Tibial nerve (tissue), 4 donors: ENCODE data around the gene SPANXB1. TPM values are rescaled to one million over a fixed set of nuclear protein-coding genes. Genes with fewer than 3 reads are reported as not detected.
"Not testable (repeated sequence)": the region's sequence is repeated elsewhere in the genome, so short reads cannot be mapped to it uniquely, and the experiment has no call there.

Source experiments
- DNase-seq, 2 donors: peaks; one replicate each; pipeline ENCODE4 v3.0.0-alpha.2; 2019; ENCODE audit warnings: low spot score in 2 of 2
- H3K27ac ChIP-seq, 4 donors: fragments of 200-600 bp; sonication (generic) in 3 of 4; one replicate each; pipeline ENCODE4 v1.5.1; 2017 to 2019; ENCODE audit warnings: mild to moderate bottlenecking in 1 of 4
- H3K27me3 ChIP-seq, 2 donors: fragments of 200-600 bp; sonication (generic) in 1 of 2; one replicate each; pipeline versions ENCODE4 v1.5.1 to v1.6.0; 2017 to 2019
- H3K36me3 ChIP-seq, 3 donors: fragments of 200-600 bp; sonication (generic); one replicate each; pipeline ENCODE4 v1.5.1; 2018 to 2019
- H3K4me1 ChIP-seq, 4 donors: fragments of 200-600 bp; sonication (generic) in 3 of 4; one replicate each; pipeline ENCODE4 v1.5.1; 2017 to 2019
- H3K4me3 ChIP-seq, 4 donors: fragments of 200-600 bp; sonication (generic) in 3 of 4; one replicate each; pipeline ENCODE4 v1.5.1; 2017 to 2019; ENCODE audit warnings: mild to moderate bottlenecking in 1 of 4, moderate library complexity in 1 of 4
- H3K9me3 ChIP-seq, 4 donors: fragments of 200-600 bp; sonication (generic) in 3 of 4; one replicate each; pipeline ENCODE4 v1.5.1; 2017 to 2019
- CTCF ChIP-seq, 5 experiments: fragments of 200-600 bp in 3 of 5; fragments of 450-650 bp in 2 of 5; sonication (generic) in 3 of 5; IDR thresholded peaks; one replicate each; pipeline ENCODE4 v1.5.1; 2016 to 2019; ENCODE audit warnings: antibody characterized with exemption in 5 of 5, mild to moderate bottlenecking in 3 of 5, moderate library complexity in 2 of 5
- EP300 ChIP-seq, 2 donors: sonication (generic); formaldehyde crosslinking; IDR thresholded peaks; one replicate each; pipeline ENCODE4 v1.6.1; 2017; ENCODE audit warnings: antibody characterized with exemption in 2 of 2, mild to moderate bottlenecking in 1 of 2
- POLR2A ChIP-seq, 2 donors: fragments of 450-650 bp; IDR thresholded peaks; one replicate each; pipeline ENCODE4 v1.6.1; 2017; ENCODE audit warnings: antibody characterized with exemption in 2 of 2, mild to moderate bottlenecking in 2 of 2, moderate library complexity in 2 of 2
- WGBS, 2 donors: methylation state at CpG; one replicate each; pipeline ENCODE4 v1.1.5; 2018; 5-methylcytosine and 5-hydroxymethylcytosine counted together
- total RNA-seq, 4 donors: library from RNA; depleted of rRNA; stranded (reverse); fragments of >200 nt; gene quantifications; one replicate each; pipeline ENCODE4 v1.1.0, GENCODE V29; 2016

The SPANXB1 gene
- total RNA-seq, 4 donors from 2014 or later = not detected

- Histone ChIP-seq H3K27ac (no peak overlapping the region), H3K36me3 (no peaks in the 10 kb centered on the region), H3K4me1 (no peaks in the 10 kb centered on the region), H3K9me3 (no peaks in the 10 kb centered on the region), H3K4me3 (no peak overlapping the region), H3K27me3 (no peaks in the 10 kb centered on the region)
- TF ChIP-seq EP300 (IDR thresholded peaks at IDR 0.05) (no peak), CTCF (IDR thresholded peaks at IDR 0.05) (no peak), POLR2A (IDR thresholded peaks at IDR 0.05) (no peak)
- no peak for DNase-seq
- 54 to 59% methylated on average over 1 of the region's 1 CpG for WGBS, 2 donors
Observed at GRCh38 chrX:140983730-140984129, 18.7 kb upstream of the SPANXB1 start.

GRCh38 chrX:141005243-141005642, 2.8 kb downstream of the SPANXB1 start:
- not testable (repeated sequence) for H3K27ac ChIP-seq, H3K4me3 ChIP-seq, H3K4me1 ChIP-seq, H3K9me3 ChIP-seq, H3K36me3 ChIP-seq, DNase-seq, H3K27me3 ChIP-seq
- 69% methylated on average over 5 of the region's 6 CpGs; no CpG with 5 or more reads in 1 of the 2 donors for WGBS, 2 donors

GRCh38 chrX:141044246-141044645, 41.9 kb downstream of the SPANXB1 start:
- H3K4me1 ChIP-seq, H3K27me3 ChIP-seq, H3K4me3 ChIP-seq, H3K27ac ChIP-seq, H3K9me3 ChIP-seq, DNase-seq, H3K36me3 ChIP-seq: not testable (repeated sequence)
- 84 to 88% methylated on average over 1 to 10 of the region's 14 CpGs for WGBS, 2 donors

GRCh38 chrX:141049878-141050277, 47.5 kb downstream of the SPANXB1 start:
- H3K27me3 ChIP-seq, H3K36me3 ChIP-seq, H3K4me3 ChIP-seq, H3K9me3 ChIP-seq, H3K27ac ChIP-seq, H3K4me1 ChIP-seq: not testable (repeated sequence)
- peak in 1 of 2 donors; percentile 4 for DNase-seq
- WGBS, 2 donors = 91 to 94% methylated on average over 3 of the region's 3 CpGs

- 45 to 60% methylated on average over 1 to 5 of the region's 5 CpGs for WGBS, 2 donors
- DNase-seq, H3K4me3 ChIP-seq, H3K4me1 ChIP-seq, H3K9me3 ChIP-seq, H3K27me3 ChIP-seq, H3K27ac ChIP-seq, H3K36me3 ChIP-seq: not testable (repeated sequence)
Observed at GRCh38 chrX:141052098-141052497, 49.7 kb downstream of the SPANXB1 start.

Other genes with a start within 250 kb of the SPANXB1 start
- gene LDOC1, start 174.5 kb downstream of the SPANXB1 start, total RNA-seq = 10 to 100 TPM in 1 of 4 donors, 1 to 10 TPM in 3; 3.3 to 10.6 (median 7.0) TPM
- not detected for gene SPANXC, start 239.9 kb downstream of the SPANXB1 start, total RNA-seq